ENCODE measurements around the gene CARM1.

Gene CARM1

GRCh38 chr19:10907925-10908324 is 36.6 kb downstream of the CARM1 start:
- DNase-seq (ENCODE audit: low read depth) = no peak

GRCh38 chr19:10908380-10908960 is 37.1 kb downstream of the CARM1 start:
- DNase-seq (ENCODE audit: low read depth) = no peak

GRCh38 chr19:10911579-10912363 is 40.4 kb downstream of the CARM1 start:
- no peak for DNase-seq (ENCODE audit: low read depth)

- DNase-seq (ENCODE audit: low read depth) = no peak
Measured at GRCh38 chr19:10912619-10913018, 41.3 kb downstream of the CARM1 start.

GRCh38 chr19:10913716-10914340 is 42.5 kb downstream of the CARM1 start:
- DNase-seq (ENCODE audit: low read depth) = no peak

GRCh38 chr19:10915130-10916091 is 44.1 kb downstream of the CARM1 start:
- DNase-seq (ENCODE audit: low read depth) = peak; percentile 72

GRCh38 chr19:10916602-10917001 is 45.2 kb downstream of the CARM1 start:
- DNase-seq (ENCODE audit: low read depth) = no peak

GRCh38 chr19:10918359-10918758 is 47.0 kb downstream of the CARM1 start:
- no peak for DNase-seq (ENCODE audit: low read depth)

- DNase-seq (ENCODE audit: low read depth) = no peak
Measured at GRCh38 chr19:10919352-10920287, 48.3 kb downstream of the CARM1 start.

GRCh38 chr19:10920288-10920655 is 48.9 kb downstream of the CARM1 start:
- DNase-seq (ENCODE audit: low read depth) = no peak

- no peak for DNase-seq (ENCODE audit: low read depth)
Measured at GRCh38 chr19:10920781-10921180, 49.4 kb downstream of the CARM1 start.

GRCh38 chr19:10921199-10921909 is 50.0 kb downstream of the CARM1 start:
- DNase-seq (ENCODE audit: low read depth) = no peak

- no peak for DNase-seq (ENCODE audit: low read depth)
Measured at GRCh38 chr19:10921910-10922637, 50.7 kb downstream of the CARM1 start.

GRCh38 chr19:10922638-10923014 is 51.3 kb downstream of the CARM1 start:
- no peak for DNase-seq (ENCODE audit: low read depth)

GRCh38 chr19:10923260-10924112 is 52.1 kb downstream of the CARM1 start:
- no peak for DNase-seq (ENCODE audit: low read depth)

- DNase-seq (ENCODE audit: low read depth) = no peak
Measured at GRCh38 chr19:10924597-10924996, 53.2 kb downstream of the CARM1 start.

GRCh38 chr19:10927730-10928562 is 56.6 kb downstream of the CARM1 start:
- DNase-seq (ENCODE audit: low read depth) = no peak

All from amniotic epithelial cell (primary cell).